Measurements from ENCODE around the gene DLG2.
"Not testable (repeated sequence)": the region's sequence is repeated elsewhere in the genome, so short reads cannot be mapped to it uniquely, and the experiment has no call there.

DLG2 gene

GRCh38 chr11:84886344-84886743, 740.8 kb downstream of the DLG2 start:
- DNase-seq = no peak

- no peak for DNase-seq
These were observed 742.3 kb downstream of the DLG2 start for GRCh38 chr11:84884836-84885235.

- no peak for DNase-seq
These were observed 745.1 kb downstream of the DLG2 start for GRCh38 chr11:84882056-84882455.

- DNase-seq = no peak
These were observed 756.0 kb downstream of the DLG2 start for GRCh38 chr11:84871116-84871515.

- DNase-seq = no peak
These were observed 756.7 kb downstream of the DLG2 start for GRCh38 chr11:84870486-84870885.

DNA sequence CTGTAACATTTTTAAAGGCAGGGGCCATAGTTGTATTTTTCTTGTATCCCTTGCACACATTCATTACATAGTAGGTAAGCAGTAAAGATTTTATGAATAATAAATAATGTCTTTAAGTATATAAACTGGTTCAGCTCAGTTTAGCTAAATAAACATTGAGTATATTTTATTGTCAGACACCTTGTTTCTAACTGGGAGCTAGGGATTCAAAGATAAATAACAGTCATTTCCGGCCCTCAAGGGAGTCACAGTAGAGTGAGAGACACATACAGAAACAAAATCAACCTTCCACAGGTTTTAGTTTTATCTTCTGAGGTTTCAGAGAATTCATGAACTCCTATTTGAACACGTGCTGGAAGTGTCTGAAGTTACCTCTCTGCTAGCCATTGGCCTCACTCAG, 760.2 kb downstream of the DLG2 start:
- no peak for DNase-seq

DNA sequence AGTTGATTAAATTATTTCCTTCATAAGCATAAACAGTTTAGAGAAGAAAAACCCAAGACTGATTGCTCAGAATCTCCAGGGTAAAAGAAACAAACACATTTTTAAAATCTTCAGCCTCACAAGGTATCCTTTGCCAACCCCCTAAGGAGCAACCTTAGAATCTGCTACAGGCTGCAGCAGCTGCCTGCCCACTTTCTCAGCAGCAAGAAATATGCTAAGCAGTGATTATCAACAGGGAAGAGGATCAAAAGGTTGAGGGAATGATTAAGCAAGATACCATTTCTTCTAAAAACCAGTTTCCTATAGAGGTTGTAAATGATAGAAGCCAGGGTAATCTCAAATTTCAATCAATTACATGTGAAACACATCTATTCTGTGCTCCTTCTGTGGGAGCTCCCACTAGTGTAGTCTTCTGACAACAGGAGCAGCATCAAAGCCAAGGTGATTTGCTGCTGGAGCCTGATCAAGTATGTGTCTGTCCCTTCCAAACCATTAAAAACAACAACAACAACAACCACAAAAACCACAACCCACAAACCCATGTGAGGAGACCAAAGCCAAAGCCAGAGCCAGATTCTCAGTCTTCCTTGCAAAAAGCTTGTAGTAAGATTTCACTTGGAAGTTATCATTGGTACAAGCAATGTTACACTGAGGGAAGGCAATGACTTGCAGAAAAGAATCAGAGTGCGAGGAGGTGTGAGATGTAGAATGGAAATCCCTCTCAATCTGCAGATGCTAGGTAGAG, 761.2 kb downstream of the DLG2 start:
- DNase-seq = no peak

DNA sequence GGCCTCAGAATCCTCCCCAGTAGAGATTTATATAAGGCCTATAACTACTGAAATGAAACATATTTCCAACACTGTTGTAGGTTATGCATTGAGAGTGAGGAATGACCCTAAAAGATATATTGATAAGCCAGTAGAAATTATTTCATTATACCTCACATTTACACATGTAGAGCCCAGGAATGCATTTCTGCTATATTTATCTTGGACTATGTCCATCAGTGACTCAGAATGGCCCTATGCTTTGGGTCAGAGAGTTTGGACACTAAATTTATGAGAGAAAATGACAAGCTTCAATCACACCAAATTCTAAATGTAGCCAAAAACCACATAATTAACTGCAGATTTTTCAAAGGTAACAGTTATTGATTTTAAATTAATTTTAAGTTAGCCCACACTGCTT, 761.9 kb downstream of the DLG2 start:
- DNase-seq = no peak

DNA sequence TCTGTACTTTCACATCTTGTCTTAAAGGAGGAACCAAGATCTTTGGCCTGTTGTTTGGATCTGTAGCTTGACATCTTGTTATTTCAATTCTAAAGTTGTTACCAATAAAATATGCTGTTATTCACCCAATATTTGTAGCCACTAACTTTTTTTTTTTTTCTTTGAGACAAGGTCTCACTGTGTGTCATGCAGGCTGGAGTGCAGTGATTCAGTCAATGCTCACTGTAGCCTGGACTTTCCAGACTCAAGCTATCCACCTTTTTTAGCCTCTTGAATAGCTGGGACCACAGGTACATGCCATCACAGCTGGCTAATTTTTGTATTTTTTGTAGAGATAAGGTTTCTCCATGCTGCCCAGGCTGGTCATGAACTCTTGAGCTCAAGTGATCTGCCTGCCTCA, 769.4 kb downstream of the DLG2 start:
- DNase-seq = no peak

- no peak for DNase-seq
These were observed 771.5 kb downstream of the DLG2 start for GRCh38 chr11:84855508-84856245.

DNA sequence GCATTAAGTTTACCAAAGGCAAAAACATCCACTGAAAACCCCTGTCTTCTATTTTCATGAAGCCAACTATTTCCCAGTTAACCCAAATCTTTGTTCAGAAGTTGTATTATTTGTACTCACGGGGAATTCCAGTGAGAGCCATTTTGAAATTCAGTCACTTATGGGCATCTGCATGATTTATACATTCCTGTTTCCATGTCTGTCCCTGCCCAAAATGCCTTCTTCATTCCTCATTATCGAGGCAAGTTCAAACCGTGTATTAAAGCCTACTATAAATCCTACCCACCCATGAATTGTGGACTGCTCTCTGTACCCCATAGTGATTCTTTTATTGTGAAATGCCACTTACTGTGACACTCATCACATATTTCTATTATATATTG, 772.7 kb downstream of the DLG2 start:
- no peak for DNase-seq

GRCh38 chr11:84853841-84854497, 773.2 kb downstream of the DLG2 start:
- DNase-seq = no peak

DNA sequence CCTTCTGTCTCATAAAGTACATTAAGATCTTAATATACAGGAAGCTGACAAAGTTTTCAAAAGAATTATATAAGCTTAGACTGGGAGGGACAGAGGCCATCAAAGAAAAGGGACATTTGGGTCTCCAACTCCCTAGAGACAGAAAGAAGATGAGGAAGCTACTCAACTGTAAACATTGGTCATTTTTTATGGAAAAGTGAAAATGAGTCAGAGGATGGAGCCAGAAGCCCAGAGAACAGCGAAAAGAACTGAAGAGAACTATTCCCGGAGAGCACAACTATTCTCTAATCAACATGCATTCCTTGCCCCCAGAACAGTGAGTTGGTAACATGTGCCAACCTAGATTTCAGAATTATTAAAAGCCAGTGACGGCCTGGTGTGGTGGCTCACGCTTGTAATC, 779.3 kb downstream of the DLG2 start:
- DNase-seq = no peak

- DNase-seq = not testable (repeated sequence)
These were observed 786.9 kb downstream of the DLG2 start for GRCh38 chr11:84840201-84840600.

DNA sequence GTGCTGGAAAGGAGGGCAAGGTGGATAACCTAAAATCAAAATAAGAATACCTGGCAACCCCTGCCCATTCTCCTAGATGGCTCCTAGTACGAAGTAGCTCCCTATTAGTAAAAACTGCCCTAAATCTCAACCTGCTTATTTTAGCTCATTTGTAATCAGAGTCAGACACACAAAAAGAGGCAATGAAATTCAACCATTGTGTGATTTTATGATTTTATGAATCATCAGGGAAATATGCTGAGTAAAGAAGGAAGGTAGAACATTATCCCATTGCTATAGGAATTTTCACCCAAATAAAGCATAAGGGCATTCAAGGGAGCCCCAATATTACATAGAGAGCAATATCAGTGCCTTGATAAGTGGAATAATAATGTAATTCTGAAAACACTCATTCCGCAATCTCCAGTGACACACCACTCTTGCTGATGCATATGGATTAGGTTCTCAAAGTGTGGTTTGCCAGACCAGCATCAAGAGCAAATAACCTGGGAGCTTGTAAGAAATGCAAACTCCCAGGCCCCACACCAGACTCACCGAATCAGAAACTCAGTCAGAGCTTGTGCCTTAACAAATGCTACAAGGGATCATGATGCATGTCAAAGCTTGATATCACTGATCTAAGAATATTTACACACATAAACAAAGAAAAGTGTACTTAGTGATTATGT, 789.6 kb downstream of the DLG2 start:
- no peak for DNase-seq

DNA sequence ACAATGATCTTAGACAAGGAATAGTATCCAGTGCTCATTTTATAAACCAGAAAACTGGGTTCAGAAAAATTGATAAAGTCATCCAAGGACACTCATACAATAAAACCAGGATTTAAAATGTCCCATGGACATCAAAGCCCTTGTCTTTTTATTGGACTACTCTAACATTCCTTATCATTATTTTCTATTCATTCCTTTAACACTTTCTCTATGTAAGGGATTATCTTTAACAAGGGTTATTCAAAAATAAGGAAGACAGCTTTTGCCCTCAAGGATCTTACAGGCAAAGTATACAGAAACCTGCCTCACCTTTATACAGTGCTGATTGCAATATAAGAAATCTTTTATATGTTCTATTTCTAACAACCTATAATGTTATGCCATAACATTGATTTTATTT, 790.8 kb downstream of the DLG2 start:
- DNase-seq = no peak

DNA sequence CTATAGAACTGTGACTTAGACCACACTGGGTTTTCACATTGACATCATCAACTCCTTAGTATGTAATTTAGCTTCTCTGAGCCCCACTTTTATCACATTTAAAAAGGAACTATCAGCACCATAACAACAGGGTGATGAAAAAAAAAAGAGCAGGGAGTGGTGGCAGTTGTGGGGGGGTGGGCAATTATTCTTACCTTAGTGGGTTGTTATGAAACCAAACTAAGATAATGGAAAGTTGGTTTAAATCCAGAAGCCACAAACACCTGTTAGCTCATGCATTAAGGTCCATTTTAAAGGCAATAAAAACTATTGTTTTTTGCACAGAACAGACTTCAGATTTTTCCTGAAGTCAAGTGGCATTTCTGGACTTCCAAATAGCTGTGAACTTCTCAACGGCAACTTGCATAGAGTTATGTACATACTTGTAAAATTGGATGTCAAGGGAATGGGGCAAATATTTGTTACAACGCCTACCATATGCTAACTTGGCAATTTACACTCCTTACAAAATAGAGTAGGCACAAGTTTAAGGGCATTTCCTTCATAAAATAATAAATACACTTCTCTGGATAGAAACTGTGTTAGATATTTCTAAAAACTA, 793.6 kb downstream of the DLG2 start:
- no peak for DNase-seq

GRCh38 chr11:84830372-84830771, 796.8 kb downstream of the DLG2 start:
- no peak for DNase-seq

DNA sequence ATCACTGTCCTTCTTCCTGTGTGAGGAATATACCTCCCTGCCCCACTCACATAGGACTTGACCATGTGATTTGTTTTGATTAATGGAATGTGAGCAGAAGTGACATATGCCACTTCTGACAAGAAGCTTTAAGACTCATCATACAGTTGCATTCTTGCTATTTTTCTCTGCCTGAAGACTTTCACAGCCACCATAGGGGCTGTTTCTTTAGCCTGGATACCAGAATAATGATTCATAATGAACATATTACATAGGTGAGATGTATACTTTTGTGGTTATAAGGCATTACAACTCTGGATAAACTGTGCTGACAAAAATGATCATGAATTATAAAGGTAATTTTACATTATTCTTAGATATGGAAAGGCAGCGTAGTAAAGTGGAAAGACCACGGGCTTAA, 798.0 kb downstream of the DLG2 start:
- no peak for DNase-seq

GRCh38 chr11:84828616-84829015, 798.5 kb downstream of the DLG2 start:
- no peak for DNase-seq

DNA sequence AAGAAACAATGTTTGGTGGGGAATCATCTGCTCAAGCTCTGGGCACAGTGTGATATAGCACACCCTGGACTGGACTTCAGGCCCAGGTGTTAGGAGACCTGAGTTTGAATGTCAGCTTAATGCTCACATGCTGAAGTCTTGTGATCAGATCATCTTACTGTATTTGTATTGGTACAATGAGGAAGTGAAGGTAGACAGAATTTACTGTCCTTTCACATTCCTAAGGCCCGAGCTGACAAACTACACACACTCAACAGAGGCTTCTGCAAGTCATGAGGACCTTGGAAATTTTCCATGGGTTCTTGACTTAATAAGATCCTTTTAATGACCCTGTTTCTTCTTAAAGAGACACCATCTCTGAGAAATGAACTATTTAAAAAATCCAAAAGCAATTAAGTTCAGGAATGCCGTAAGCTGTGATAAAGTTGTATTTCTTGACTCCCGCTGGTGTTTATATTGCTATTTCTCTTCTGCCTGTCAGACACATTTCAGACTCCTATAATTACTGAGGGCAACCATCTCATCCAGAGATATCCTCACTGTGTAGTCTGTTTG, 802.0 kb downstream of the DLG2 start:
- DNase-seq = no peak

DNA sequence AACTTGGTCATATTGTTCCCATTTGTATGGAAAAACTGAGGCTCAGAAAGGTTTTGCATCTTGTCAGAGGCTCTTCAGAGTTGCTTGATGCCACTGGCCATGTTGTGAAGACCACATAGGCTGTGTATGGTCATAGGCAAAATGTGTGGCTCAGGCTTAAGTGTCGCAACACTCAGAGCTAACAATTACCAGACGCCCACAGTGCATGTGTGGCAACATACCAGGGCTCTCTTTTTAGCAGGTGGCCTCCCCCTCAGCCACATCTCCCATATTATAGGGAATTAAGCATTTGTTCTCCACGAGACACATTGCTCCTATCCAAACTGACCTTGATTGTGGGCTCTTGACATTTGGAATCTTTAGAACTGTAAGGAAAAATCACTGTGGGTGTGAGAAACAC, 802.5 kb downstream of the DLG2 start:
- DNase-seq = no peak

GRCh38 chr11:84819537-84819936, 807.6 kb downstream of the DLG2 start:
- DNase-seq = no peak
